GM12892 (cell line): Measurements from ENCODE around the gene TENT5C.

ENCODE experiments used
- POLR2A ChIP-seq: IDR thresholded peaks from 2 replicates; pipeline ENCODE4 v1.6.1; 2011; ENCODE audit warnings: low read depth, low read length, control low read depth
- POLR2AphosphoS5 ChIP-seq: IDR thresholded peaks from 2 replicates; pipeline ENCODE4 v1.6.1; 2011; ENCODE audit warnings: low read depth, low read length, control low read depth
- TAF1 ChIP-seq: IDR thresholded peaks from 2 replicates; pipeline ENCODE4 v1.6.1; 2011; ENCODE audit warnings: low read depth, mild to moderate bottlenecking, control low read depth, low read length, borderline replicate concordance

DNA sequence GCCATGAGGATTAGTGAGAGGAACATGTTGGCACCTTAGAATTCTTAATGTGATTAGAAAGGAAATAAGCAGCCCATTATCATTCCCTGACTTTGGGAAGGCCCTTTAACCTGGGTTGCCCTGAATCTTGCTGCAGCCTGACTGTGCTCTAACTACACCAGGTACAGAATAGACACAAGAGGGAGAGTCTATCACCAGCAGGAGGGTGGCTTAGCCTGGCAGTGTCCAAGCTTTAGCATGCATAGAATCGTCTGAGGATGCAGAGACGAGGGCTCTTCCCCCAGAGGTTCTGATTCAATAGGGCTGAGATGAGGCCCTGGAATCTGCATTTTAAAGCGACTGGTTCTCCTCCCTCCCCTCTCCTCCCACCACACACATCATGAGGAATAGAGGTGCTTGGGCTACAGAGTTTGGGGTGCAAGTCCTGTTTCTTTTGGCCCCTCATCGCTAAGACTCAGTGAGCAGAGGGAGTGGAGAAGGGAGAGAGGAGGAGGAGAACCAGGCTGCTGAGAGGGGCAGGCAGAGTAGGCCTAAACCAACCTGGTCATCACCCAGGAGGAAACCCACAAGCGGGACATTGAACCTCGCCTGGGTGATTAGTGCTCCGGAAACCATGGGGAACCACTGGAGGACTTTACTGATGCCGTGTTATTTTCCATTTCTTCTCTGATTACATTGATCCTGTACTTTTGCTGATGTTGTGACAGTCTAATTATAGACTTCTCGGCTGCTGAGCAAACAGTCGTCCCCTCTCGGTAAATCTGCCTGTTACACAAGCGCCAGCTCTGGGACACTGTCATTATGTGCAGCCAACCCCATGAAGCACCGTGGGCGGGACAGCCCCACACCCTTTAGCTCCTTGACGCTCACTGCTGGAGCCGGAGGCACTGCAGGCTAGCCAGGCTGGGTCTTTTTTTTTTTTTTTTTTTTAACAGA is 6.3 kb upstream of the TENT5C start:
- TF ChIP-seq POLR2A (no peak), TAF1 (no peak), POLR2AphosphoS5 (no peak)
